HEK293T (cell line): ENCODE results near the gene NSD1.

Source experiments
- ARNT ChIP-seq: fragments of 450-650 bp; IDR thresholded peaks from 2 replicates; pipeline ENCODE4 v1.6.1; 2017; ENCODE audit warnings: mild to moderate bottlenecking
- BHLHE40 ChIP-seq: fragments of 450-650 bp; IDR thresholded peaks from 2 replicates; pipeline ENCODE4 v1.6.1; 2016; ENCODE audit warnings: mild to moderate bottlenecking, moderate library complexity, borderline replicate concordance
- ELF4 ChIP-seq: fragments of 450-650 bp; IDR thresholded peaks from 2 replicates; pipeline ENCODE4 v1.6.1; 2017; ENCODE audit warnings: antibody characterized with exemption
- FOXA1 ChIP-seq: fragments of 450-650 bp; IDR thresholded peaks from 2 replicates; pipeline ENCODE4 v1.6.1; 2016; ENCODE audit warnings: mild to moderate bottlenecking
- FOXK2 ChIP-seq: fragments of 450-650 bp; IDR thresholded peaks from 2 replicates; pipeline ENCODE4 v1.6.1; 2016; ENCODE audit warnings: mild to moderate bottlenecking
- FOXM1 ChIP-seq: fragments of 450-650 bp; IDR thresholded peaks from 2 replicates; pipeline ENCODE4 v1.6.1; 2017; ENCODE audit warnings: mild to moderate bottlenecking, borderline replicate concordance
- L3MBTL2 ChIP-seq: fragments of 450-650 bp; conservative IDR thresholded peaks from 2 replicates; pipeline ENCODE4 v1.6.1; 2016; ENCODE audit warnings: mild to moderate bottlenecking
- PKNOX1 ChIP-seq: fragments of 450-650 bp; IDR thresholded peaks from 2 replicates; pipeline ENCODE4 v1.6.1; 2016
- SP1 ChIP-seq: fragments of 450-650 bp; IDR thresholded peaks from 2 replicates; pipeline ENCODE4 v1.6.1; 2017
- SUZ12 ChIP-seq: fragments of 450-650 bp; IDR thresholded peaks from 2 replicates; pipeline ENCODE4 v1.6.1; 2016; ENCODE audit warnings: mild to moderate bottlenecking
- ZNF384 ChIP-seq: fragments of 450-650 bp; IDR thresholded peaks from 2 replicates; pipeline ENCODE4 v1.6.1; 2016

- no peak for TF ChIP-seq PKNOX1
- TF ChIP-seq SUZ12: no peak
- no peak for TF ChIP-seq FOXK2
- no peak for TF ChIP-seq ELF4
- TF ChIP-seq L3MBTL2: no peak
- TF ChIP-seq FOXM1: no peak
- TF ChIP-seq SP1: no peak
- no peak for TF ChIP-seq BHLHE40
- TF ChIP-seq FOXA1: no peak
- TF ChIP-seq ARNT: no peak
- TF ChIP-seq ZNF384: no peak
Observed at GRCh38 chr5:177296581-177296980, 163.0 kb downstream of the NSD1 start.
